ENCODE measurements around the gene CACNA1G.

CACNA1G gene

GRCh38 chr17:50657627-50658026 is 97.1 kb downstream of the CACNA1G start:
- Histone ChIP-seq H3K4me3 (ENCODE audit: severe bottlenecking) (no peak overlapping the region), H3K4me1 (ENCODE audit: insufficient read depth, poor library complexity, severe bottlenecking) (peaks cover 27% of the 10 kb centered on the region), H3K27ac (ENCODE audit: poor library complexity, severe bottlenecking) (no peak overlapping the region), H3K36me3 (ENCODE audit: low read depth) (peaks cover 12% of the 10 kb centered on the region; the same call in 1 of the 2 replicates), H3K27me3 (ENCODE audit: insufficient read depth, poor library complexity, severe bottlenecking) (no peaks in the 10 kb centered on the region), H3K9me3 (ENCODE audit: severe bottlenecking) (no peaks in the 10 kb centered on the region)
- no peak for DNase-seq (ENCODE audit: low spot score)
- ATAC-seq (ENCODE audit: low read depth), result no peak
- no peak for TF ChIP-seq CTCF (IDR thresholded peaks at IDR 0.05; ENCODE audit: poor library complexity, severe bottlenecking)

- no peak overlapping the region for H3K4me3 ChIP-seq (ENCODE audit: severe bottlenecking)
- H3K9me3 ChIP-seq (ENCODE audit: severe bottlenecking), result no peaks in the 10 kb centered on the region
- H3K27ac ChIP-seq (ENCODE audit: poor library complexity, severe bottlenecking), result no peak overlapping the region
- no peak for DNase-seq (ENCODE audit: low spot score)
- no peak for ATAC-seq (ENCODE audit: low read depth)
- H3K4me1 ChIP-seq (ENCODE audit: insufficient read depth, poor library complexity, severe bottlenecking), result peaks cover 27% of the 10 kb centered on the region
- peaks cover 10% of the 10 kb centered on the region; the same call in 1 of the 2 replicates for H3K36me3 ChIP-seq (ENCODE audit: low read depth)
- no peaks in the 10 kb centered on the region for H3K27me3 ChIP-seq (ENCODE audit: insufficient read depth, poor library complexity, severe bottlenecking)
- no peak for TF ChIP-seq CTCF (IDR thresholded peaks at IDR 0.05; ENCODE audit: poor library complexity, severe bottlenecking)
Observed at GRCh38 chr17:50658616-50659015, 98.1 kb downstream of the CACNA1G start.

GRCh38 chr17:50659179-50659578 is 98.7 kb downstream of the CACNA1G start:
- Histone ChIP-seq H3K9me3 (ENCODE audit: severe bottlenecking) (no peaks in the 10 kb centered on the region), H3K36me3 (ENCODE audit: low read depth) (peaks cover 10% of the 10 kb centered on the region; the same call in 1 of the 2 replicates), H3K27me3 (ENCODE audit: insufficient read depth, poor library complexity, severe bottlenecking) (no peaks in the 10 kb centered on the region), H3K4me1 (ENCODE audit: insufficient read depth, poor library complexity, severe bottlenecking) (peaks cover 27% of the 10 kb centered on the region), H3K4me3 (ENCODE audit: severe bottlenecking) (no peak overlapping the region), H3K27ac (ENCODE audit: poor library complexity, severe bottlenecking) (no peak overlapping the region)
- DNase-seq (ENCODE audit: low spot score), result no peak
- no peak for ATAC-seq (ENCODE audit: low read depth)
- TF ChIP-seq CTCF (IDR thresholded peaks at IDR 0.05; ENCODE audit: poor library complexity, severe bottlenecking), result no peak

- TF ChIP-seq CTCF (IDR thresholded peaks at IDR 0.05; ENCODE audit: poor library complexity, severe bottlenecking), result no peak
- Histone ChIP-seq H3K9me3 (ENCODE audit: severe bottlenecking) (no peaks in the 10 kb centered on the region), H3K27ac (ENCODE audit: poor library complexity, severe bottlenecking) (peak overlapping the region; percentile 88), H3K4me3 (ENCODE audit: severe bottlenecking) (no peak overlapping the region), H3K36me3 (ENCODE audit: low read depth) (peaks cover 10% of the 10 kb centered on the region; the same call in 1 of the 2 replicates), H3K27me3 (ENCODE audit: insufficient read depth, poor library complexity, severe bottlenecking) (no peaks in the 10 kb centered on the region), H3K4me1 (ENCODE audit: insufficient read depth, poor library complexity, severe bottlenecking) (peaks cover 27% of the 10 kb centered on the region)
- ATAC-seq (ENCODE audit: low read depth), result no peak
- DNase-seq (ENCODE audit: low spot score), result no peak
Observed at GRCh38 chr17:50660042-50660886, 99.7 kb downstream of the CACNA1G start.

- TF ChIP-seq CTCF (IDR thresholded peaks at IDR 0.05; ENCODE audit: poor library complexity, severe bottlenecking), result no peak
- Histone ChIP-seq H3K4me3 (ENCODE audit: severe bottlenecking) (no peak overlapping the region), H3K9me3 (ENCODE audit: severe bottlenecking) (no peaks in the 10 kb centered on the region), H3K4me1 (ENCODE audit: insufficient read depth, poor library complexity, severe bottlenecking) (peaks cover 27% of the 10 kb centered on the region), H3K36me3 (ENCODE audit: low read depth) (peaks cover 10% of the 10 kb centered on the region; the same call in 1 of the 2 replicates), H3K27ac (ENCODE audit: poor library complexity, severe bottlenecking) (peak overlapping the region; percentile 88), H3K27me3 (ENCODE audit: insufficient read depth, poor library complexity, severe bottlenecking) (no peaks in the 10 kb centered on the region)
- DNase-seq (ENCODE audit: low spot score) (no peak), ATAC-seq (ENCODE audit: low read depth) (no peak)
Observed at GRCh38 chr17:50660887-50661345, 100.4 kb downstream of the CACNA1G start.

All from RWPE2 (cell line).